GM12801 (cell line): Measurements from ENCODE around the gene IL1R1.

Source experiments
- TF ChIP-seq, protein P1 (sequence below): IDR thresholded peaks from one replicate; pipeline ENCODE4 v1.5.1; 2011; ENCODE audit warnings: control low read depth; ENCODE audit not compliant: insufficient read length; ENCODE audit errors: extremely low read depth

IL1R1 gene

DNA sequence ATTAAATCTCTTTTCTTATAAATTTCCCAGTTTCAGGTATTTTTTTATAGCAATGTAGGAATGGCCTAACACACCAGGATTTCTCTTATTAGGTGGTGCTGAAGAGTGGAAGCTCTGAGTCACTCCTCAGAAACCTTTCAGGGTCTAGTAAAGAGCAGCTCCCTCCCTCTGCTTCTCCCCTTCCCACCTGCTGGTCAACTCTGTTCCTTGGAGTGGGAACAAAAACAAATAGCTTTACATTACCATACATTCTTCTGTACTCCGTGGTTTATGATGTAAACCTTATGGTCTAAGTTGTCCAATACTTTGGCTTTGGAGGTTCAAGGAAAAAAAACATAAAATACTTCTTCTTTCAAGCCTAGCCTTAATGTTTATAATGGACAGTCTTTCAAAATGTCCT lies 2.7 kb upstream of the IL1R1 start:
- TF ChIP-seq, protein P1, sequence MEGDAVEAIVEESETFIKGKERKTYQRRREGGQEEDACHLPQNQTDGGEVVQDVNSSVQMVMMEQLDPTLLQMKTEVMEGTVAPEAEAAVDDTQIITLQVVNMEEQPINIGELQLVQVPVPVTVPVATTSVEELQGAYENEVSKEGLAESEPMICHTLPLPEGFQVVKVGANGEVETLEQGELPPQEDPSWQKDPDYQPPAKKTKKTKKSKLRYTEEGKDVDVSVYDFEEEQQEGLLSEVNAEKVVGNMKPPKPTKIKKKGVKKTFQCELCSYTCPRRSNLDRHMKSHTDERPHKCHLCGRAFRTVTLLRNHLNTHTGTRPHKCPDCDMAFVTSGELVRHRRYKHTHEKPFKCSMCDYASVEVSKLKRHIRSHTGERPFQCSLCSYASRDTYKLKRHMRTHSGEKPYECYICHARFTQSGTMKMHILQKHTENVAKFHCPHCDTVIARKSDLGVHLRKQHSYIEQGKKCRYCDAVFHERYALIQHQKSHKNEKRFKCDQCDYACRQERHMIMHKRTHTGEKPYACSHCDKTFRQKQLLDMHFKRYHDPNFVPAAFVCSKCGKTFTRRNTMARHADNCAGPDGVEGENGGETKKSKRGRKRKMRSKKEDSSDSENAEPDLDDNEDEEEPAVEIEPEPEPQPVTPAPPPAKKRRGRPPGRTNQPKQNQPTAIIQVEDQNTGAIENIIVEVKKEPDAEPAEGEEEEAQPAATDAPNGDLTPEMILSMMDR = no peak

DNA sequence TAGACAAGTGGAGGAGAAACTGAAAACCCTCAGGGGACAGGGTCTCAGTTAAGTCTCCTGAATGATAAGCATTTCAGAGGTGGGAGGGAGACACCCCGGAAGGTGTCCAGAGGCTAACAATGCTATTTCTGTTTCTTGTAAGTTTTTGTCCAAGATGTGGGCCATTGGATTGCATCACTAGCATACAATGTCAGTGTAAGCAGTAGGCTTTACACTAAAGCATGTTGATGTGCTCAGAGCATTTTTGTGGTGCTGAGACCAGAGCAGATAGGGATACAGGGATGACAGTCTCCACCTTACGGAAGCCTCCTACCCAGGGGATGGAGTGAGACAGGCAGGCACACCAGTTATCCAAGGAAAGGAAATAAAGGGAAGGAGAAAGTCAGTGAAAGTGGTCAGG lies 2.2 kb upstream of the IL1R1 start:
- TF ChIP-seq, protein P1 = no peak

DNA sequence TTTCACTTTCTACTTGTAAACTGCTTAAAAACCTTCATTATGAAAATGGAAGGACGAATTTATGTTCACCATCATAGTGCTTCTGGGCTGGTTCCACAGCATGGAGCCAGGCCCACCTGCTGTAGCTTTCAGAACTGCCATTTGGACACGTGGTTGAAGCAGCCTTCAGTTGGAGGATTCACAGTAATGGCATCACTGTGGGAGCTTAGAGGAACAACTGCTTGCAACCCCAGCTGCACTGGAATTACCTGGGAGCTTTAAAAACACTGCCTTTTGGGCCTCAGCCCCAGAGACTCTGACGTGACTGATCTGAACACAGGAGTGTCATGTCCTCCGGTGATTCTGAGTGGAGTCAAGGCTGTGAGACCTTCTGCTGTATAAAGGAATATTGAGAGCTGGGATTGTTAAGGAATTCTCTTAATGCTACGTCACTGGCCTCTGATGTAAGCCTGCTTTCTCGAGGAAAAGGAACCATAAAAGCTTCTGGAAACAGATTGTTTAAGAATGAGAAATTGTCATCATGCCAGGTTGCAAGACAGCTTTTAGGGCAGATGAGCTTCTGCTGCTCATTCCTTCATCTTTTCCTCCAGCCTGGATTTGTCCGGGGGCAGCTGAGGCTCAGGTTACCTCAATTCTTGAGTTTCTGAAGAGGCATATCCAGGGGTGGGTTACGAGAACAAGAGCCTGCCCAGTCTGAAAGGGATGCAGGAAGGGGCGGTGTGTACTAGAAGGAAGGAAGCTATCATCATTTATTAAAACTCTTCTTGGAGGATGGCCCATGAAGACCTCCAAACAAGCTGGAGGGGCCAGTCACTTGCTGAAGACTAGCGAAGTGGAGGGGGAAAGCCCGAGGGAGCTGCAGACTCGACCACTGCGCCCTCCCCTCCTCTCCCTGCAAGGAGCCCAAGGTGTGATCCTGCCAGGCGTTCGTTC lies 1.3 kb upstream of the IL1R1 start:
- TF ChIP-seq, protein P1 = no peak

DNA sequence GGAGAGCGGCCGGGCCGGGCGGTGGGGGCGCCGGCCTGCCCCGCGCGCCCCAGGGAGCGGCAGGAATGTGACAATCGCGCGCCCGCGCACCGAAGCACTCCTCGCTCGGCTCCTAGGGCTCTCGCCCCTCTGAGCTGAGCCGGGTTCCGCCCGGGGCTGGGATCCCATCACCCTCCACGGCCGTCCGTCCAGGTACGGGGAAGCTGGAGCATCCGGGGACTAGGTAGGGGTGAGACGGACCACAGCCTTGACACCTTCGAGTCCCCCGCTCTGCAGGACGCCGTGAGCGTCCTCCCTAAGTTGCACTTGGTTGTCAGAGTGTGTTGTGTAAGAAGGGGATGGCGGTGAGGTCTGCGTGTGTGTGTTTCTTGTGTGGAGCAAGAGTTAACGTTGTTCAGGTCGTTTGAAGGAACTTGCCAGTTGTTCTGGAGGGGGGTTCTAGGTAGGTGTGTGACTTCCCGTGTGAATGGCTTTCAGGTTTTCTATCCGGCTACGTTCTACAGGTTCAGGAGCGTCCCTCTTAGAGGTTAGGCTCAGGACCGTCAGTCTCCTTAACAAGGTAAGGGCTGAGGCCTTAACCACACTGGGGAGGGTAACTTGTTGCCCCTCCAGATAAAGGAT lies 393 bp downstream of the IL1R1 start:
- TF ChIP-seq, protein P1 = no peak

DNA sequence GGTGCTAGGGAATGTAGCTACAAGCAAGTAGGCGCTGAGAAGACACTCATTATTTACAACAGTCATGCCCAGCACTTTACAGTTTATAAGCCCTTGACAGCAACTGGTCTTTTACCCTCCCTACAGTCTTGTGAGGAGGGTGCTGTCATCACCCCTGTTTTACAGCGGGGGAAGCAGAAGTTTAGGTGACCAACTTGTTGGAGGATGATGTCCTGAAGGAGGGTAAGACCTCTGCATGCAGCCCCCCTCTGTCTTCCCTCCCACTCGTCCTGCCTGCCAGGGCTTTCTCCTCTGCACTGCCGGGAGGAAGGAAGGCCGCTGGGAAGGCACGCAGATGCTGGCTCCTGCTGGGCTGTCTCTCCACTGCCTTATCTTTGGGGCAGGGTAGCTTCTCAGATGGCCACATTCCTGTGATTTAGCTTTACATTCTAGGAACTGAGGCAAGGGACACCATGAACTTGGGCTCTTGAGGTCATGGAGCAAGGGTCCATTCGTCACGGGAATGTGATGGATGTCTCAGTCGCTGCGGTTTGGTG lies 972 bp downstream of the IL1R1 start:
- TF ChIP-seq, protein P1 = no peak

DNA sequence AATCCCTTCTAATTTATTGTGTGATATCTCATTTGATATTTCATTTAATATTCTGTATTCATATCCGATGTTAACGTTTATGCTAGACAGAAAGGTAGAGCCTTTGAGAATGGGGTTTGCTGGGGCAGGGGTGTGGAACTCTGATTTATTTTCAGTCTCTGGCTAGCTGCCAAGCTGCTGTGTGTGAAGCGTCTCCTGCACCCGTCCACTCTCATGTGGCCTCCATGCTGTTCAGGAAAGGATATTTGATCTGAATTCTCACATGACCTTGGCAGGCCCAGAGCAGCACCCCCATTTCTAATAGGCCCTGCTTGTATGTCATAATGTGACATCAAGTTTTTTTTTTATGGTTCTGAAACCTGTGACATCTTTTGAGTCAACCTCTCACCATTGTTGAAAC lies 1.6 kb downstream of the IL1R1 start:
- TF ChIP-seq, protein P1 = no peak

DNA sequence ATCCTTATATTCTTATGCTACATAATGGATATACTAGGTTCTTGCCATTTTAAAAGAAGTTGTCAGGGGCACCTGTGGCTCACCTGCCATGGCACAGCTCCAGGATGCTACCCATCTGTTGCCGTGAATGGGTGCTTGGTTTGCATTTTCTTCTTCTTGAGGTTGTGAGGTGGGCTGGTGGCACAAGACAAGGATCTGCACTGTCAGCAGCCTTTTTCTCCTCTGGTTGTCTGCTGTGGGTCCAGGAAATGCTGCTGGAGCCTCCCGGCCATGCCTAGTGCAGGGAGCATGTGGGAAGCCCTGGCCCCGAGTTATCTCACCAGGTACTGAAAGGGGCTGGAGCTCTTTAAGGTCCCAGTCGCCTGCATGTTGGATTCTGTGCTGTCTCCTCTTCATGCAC lies 2.6 kb downstream of the IL1R1 start:
- TF ChIP-seq, protein P1 = no peak
